SK-N-SH (cell line): ENCODE measurements around the gene STX19. TPM values are rescaled to one million over a fixed set of nuclear protein-coding genes. Genes with fewer than 3 reads are reported as not detected.

Source experiments
- CTCF ChIA-PET: fragments of 300-600, 350-600 bp; formaldehyde crosslinking; extraction: SDS; loops from one replicate; lab custom pipeline; 2021; lab: Yijun Ruan, JAX
- POLR2A ChIA-PET: fragments of 350-600 bp; sonication (Branson Sonifier 250); formaldehyde crosslinking; extraction: SDS; loops from one replicate; lab custom pipeline; 2020; ENCODE audit warnings: antibody characterized with exemption, inconsistent platforms; lab: Yijun Ruan, JAX
- DNase-seq: peaks from one replicate; pipeline ENCODE4 v3.0.0; 2012
- H2AFZ ChIP-seq: fragments of 200-600 bp; sonication (generic); 2 replicates; pipeline ENCODE4 v1.8.1; 2016; ENCODE audit warnings: antibody characterized with exemption, mild to moderate bottlenecking, low read depth
- H3F3A ChIP-seq: fragments of 200-600 bp; sonication (generic); replicated peaks from 2 replicates; pipeline ENCODE3; 2016; ENCODE audit warnings: antibody characterized with exemption, mild to moderate bottlenecking; ENCODE audit not compliant: insufficient read depth
- H3K27ac ChIP-seq, 2 experiments: fragments of 200-500 bp in 1 of 2; fragments of 200-600 bp in 1 of 2; sonication (Bioruptor generic) in 1 of 2; sonication (generic), shearing (Covaris generic) in 1 of 2; 2 replicates each; pipeline versions ENCODE4 v1.5.1 to v1.6.1; 2014 to 2016; ENCODE audit warnings: low read depth in 2 of 2, inconsistent platforms in 1 of 2, low read length in 1 of 2, mild to moderate bottlenecking in 1 of 2, mixed read lengths in 1 of 2
- H3K27me3 ChIP-seq: fragments of 200-600 bp; sonication (generic), shearing (Covaris generic); 2 replicates; pipeline ENCODE4 v1.6.1; 2016; ENCODE audit warnings: mixed run types; ENCODE audit not compliant: insufficient read depth
- H3K36me3 ChIP-seq, 2 experiments: fragments of 200-500 bp in 1 of 2; fragments of 200-600 bp in 1 of 2; sonication (Bioruptor generic) in 1 of 2; sonication (generic) in 1 of 2; replicated peaks in 1 of 2; 2 replicates each; pipeline versions ENCODE3 to v1.5.1; 2014 to 2016; ENCODE audit warnings: low read length in 1 of 2, mild to moderate bottlenecking in 1 of 2; ENCODE audit not compliant: insufficient read depth in 2 of 2, control insufficient read depth in 1 of 2
- H3K4me1 ChIP-seq, 2 experiments: fragments of 200-500 bp in 1 of 2; fragments of 200-600 bp in 1 of 2; sonication (Bioruptor generic) in 1 of 2; sonication (generic), shearing (Covaris generic) in 1 of 2; 2 replicates each; pipeline versions ENCODE4 v1.5.1 to v1.6.1; 2014 to 2016; ENCODE audit warnings: low read depth in 1 of 2, low read length in 1 of 2, mixed run types in 1 of 2; ENCODE audit not compliant: insufficient read depth in 2 of 2, control insufficient read depth in 1 of 2
- H3K4me2 ChIP-seq: fragments of 200-600 bp; sonication (generic), shearing (Covaris generic); 2 replicates; pipeline ENCODE4 v1.6.1; 2017; ENCODE audit warnings: mixed run types
- H3K4me3 ChIP-seq, 2 experiments: fragments of 200-500 bp in 1 of 2; fragments of 200-600 bp in 1 of 2; sonication (Bioruptor generic) in 1 of 2; sonication (generic), shearing (Covaris generic) in 1 of 2; 2 replicates each; pipeline versions ENCODE4 v1.5.1 to v1.8.1; 2014 to 2016; ENCODE audit warnings: low read depth in 2 of 2, inconsistent platforms in 1 of 2, low read length in 1 of 2, mild to moderate bottlenecking in 1 of 2, mixed read lengths in 1 of 2, moderate library complexity in 1 of 2
- H3K79me2 ChIP-seq: fragments of 200-600 bp; sonication (generic); 2 replicates; pipeline ENCODE4 v1.8.1; 2017; ENCODE audit warnings: mild to moderate bottlenecking; ENCODE audit not compliant: insufficient read depth
- H3K9ac ChIP-seq: fragments of 200-600 bp; sonication (generic); 2 replicates; pipeline ENCODE4 v1.6.1; 2017; ENCODE audit warnings: mixed run types
- H3K9me2 ChIP-seq: fragments of 200-600 bp; sonication (generic); 2 replicates; pipeline ENCODE4 v1.6.1; 2017; ENCODE audit warnings: mixed run types
- H3K9me3 ChIP-seq: fragments of 200-600 bp; sonication (generic); 2 replicates; pipeline ENCODE4 v1.6.1; 2017; ENCODE audit warnings: mixed run types, mild to moderate bottlenecking, moderate library complexity
- H4K20me1 ChIP-seq: fragments of 200-600 bp; sonication (generic); 2 replicates; pipeline ENCODE4 v1.6.1; 2017; ENCODE audit warnings: mild to moderate bottlenecking, mixed run types; ENCODE audit not compliant: insufficient read depth
- ELF1 ChIP-seq: IDR thresholded peaks from 2 replicates; pipeline ENCODE4 v1.4.0; 2012
- EP300 ChIP-seq, 2 experiments: IDR thresholded peaks; 2 replicates each; pipeline versions ENCODE4 v1.4.0 to v1.6.1; 2012; ENCODE audit warnings: borderline replicate concordance in 1 of 2, low read depth in 1 of 2, low read length in 1 of 2
- EZH2phosphoT487 ChIP-seq: fragments of 200-600 bp; sonication (generic); IDR thresholded peaks from 2 replicates; pipeline ENCODE4 v1.6.1; 2017; ENCODE audit warnings: low read depth, mixed run types, mild to moderate bottlenecking, antibody characterized with exemption, moderate library complexity, borderline replicate concordance
- FOSL2 ChIP-seq: IDR thresholded peaks from 2 replicates; pipeline ENCODE4 v1.4.0; 2012; ENCODE audit warnings: low read depth, mild to moderate bottlenecking, moderate library complexity, borderline replicate concordance
- FOXJ3 ChIP-seq: sonication (generic); formaldehyde crosslinking; IDR thresholded peaks from 2 replicates; pipeline ENCODE4 v1.5.1; 2020; ENCODE audit warnings: mild to moderate bottlenecking, missing genetic modification reagents
- FOXM1 ChIP-seq: IDR thresholded peaks from 2 replicates; pipeline ENCODE4 v1.4.0; 2012; ENCODE audit warnings: low read depth, mild to moderate bottlenecking
- GABPA ChIP-seq: IDR thresholded peaks from 2 replicates; pipeline ENCODE4 v1.4.0; 2012; ENCODE audit warnings: low read depth, mild to moderate bottlenecking
- MEF2A ChIP-seq: IDR thresholded peaks from 2 replicates; pipeline ENCODE4 v1.4.0; 2012; ENCODE audit warnings: low read depth, borderline replicate concordance
- MXI1 ChIP-seq: IDR thresholded peaks from 2 replicates; pipeline ENCODE4 v1.6.1; 2012; ENCODE audit warnings: mild to moderate bottlenecking, low read depth, low read length, improper control_type of control experiment
- NFIC ChIP-seq: IDR thresholded peaks from 2 replicates; pipeline ENCODE4 v1.4.0; 2012; ENCODE audit warnings: borderline replicate concordance
- NRF1 ChIP-seq: IDR thresholded peaks from 2 replicates; pipeline ENCODE4 v1.6.1; 2012; ENCODE audit warnings: low read depth, mild to moderate bottlenecking, low read length
- POLR2AphosphoS5 ChIP-seq: IDR thresholded peaks from 2 replicates; pipeline ENCODE4 v1.6.1; 2012; ENCODE audit warnings: low read depth, low read length
- RCOR1 ChIP-seq: fragments of 150-350 bp; IDR thresholded peaks from 2 replicates; pipeline ENCODE4 v1.6.1; 2017; ENCODE audit warnings: antibody characterized with exemption, low read length
- RXRA ChIP-seq: IDR thresholded peaks from 2 replicates; pipeline ENCODE4 v1.4.0; 2012; ENCODE audit warnings: low read depth, mild to moderate bottlenecking, borderline replicate concordance
- TCF12 ChIP-seq: IDR thresholded peaks from 2 replicates; pipeline ENCODE4 v1.4.0; 2012
- TEAD4 ChIP-seq: IDR thresholded peaks from 2 replicates; pipeline ENCODE4 v1.4.0; 2012; ENCODE audit warnings: mild to moderate bottlenecking, borderline replicate concordance; ENCODE audit not compliant: insufficient read depth
- WGBS: methylation state at CpG from one replicate; pipeline ENCODE4 v1.1.6; 2017; ENCODE audit warnings: low lambda C conversion rate; 5-methylcytosine and 5-hydroxymethylcytosine counted together
- polyA plus RNA-seq, 3 experiments: library from polyadenylated mRNA; depleted of rRNA; stranded (reverse); fragments of >200 nt; gene quantifications; 2 replicates each; pipeline ENCODE4 v1.2.3, GENCODE V29; 2012
- TF ChIP-seq, protein P1 (sequence below): IDR thresholded peaks from 2 replicates; pipeline ENCODE4 v1.4.0; 2012; ENCODE audit warnings: low read depth
- TF ChIP-seq, protein P2 (sequence below): IDR thresholded peaks from 2 replicates; pipeline ENCODE4 v1.6.1; 2012; ENCODE audit warnings: mild to moderate bottlenecking, low read depth, low read length, moderate library complexity
- TF ChIP-seq, protein P3 (sequence below): fragments of 150-350 bp; IDR thresholded peaks from 2 replicates; pipeline ENCODE4 v1.6.1; 2016; ENCODE audit warnings: mild to moderate bottlenecking, low read depth, low read length

The STX19 gene
- polyA plus RNA-seq, 1 of the 3 experiments (the other 2 are of a cell fraction) = not detected

DNA sequence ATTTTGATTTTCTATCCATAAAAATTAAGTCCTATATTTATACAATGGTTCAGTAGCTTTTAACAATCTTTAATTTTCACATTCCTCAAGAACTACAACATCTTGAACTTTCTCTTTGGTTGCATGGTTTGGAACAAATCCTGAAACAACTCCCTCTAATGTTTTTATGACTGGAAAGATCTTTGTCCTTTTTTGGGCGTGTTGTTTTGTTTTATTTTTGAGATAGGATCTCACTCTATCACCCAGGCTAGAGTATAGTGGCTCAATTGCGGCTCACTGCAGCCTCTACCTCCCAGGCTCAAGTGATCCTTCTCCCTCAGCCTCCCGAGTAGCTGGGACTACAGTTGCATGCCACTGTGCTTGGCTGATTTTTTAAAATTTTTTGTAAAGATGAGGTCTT is 4.0 kb downstream of the STX19 start:
- no peak overlapping the region for H3K9ac ChIP-seq
- no peaks in the 10 kb centered on the region for H3K9me2 ChIP-seq
- no peak for DNase-seq
- no peaks in the 10 kb centered on the region for H4K20me1 ChIP-seq
- H3K9me3 ChIP-seq = no peaks in the 10 kb centered on the region
- H3K79me2 ChIP-seq = no peaks in the 10 kb centered on the region; the same call in 1 of the 2 replicates
- H3K27ac ChIP-seq = no peak overlapping the region
- H3K36me3 ChIP-seq = no peaks in the 10 kb centered on the region
- POLR2A ChIA-PET = no interaction called here
- H3K4me2 ChIP-seq = no peak overlapping the region
- TF ChIP-seq POLR2AphosphoS5 (no peak), EZH2phosphoT487 (no peak), NRF1 (no peak), TEAD4 (no peak), RXRA (no peak)
- TF ChIP-seq, all 33 proteins: peak for 0
- H3K4me3 ChIP-seq = no peak overlapping the region
- no peaks in the 10 kb centered on the region for H3K27me3 ChIP-seq
- H3K4me1 ChIP-seq = no peaks in the 10 kb centered on the region; a peak in 1 of 4 replicates
- CTCF ChIA-PET = interaction anchor here (0.9 to 2.0 kb wide), 4 partner anchors 11 to 45 kb away, joined by 3 to 8 read pairs (median 4); no protein-coding TSS in a partner anchor
- peaks cover 12% of the 10 kb centered on the region for H3F3A ChIP-seq
- WGBS = 89% methylated on average over 3 of the region's 3 CpGs
- H2AFZ ChIP-seq = no peak overlapping the region

DNA sequence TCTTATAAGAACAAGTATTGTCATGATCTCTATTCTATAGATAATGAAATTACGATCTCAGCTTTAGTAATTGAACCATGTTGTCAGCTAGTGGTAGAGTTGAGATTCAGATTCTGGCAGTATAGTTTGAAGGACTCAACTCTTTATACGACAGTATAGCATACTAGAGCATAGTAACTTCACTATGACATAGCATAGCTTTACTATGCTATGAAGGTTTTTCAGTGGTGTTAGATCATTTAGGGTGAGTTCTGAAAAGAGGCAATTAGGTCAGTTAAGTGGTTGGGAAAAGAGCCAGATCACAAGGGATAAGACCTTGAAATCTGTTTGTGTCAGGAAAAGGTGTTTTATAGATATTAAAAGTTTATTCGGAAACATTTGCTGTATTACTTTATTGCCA is 8.1 kb downstream of the STX19 start:
- H3K9me2 ChIP-seq = no peaks in the 10 kb centered on the region
- ChIA-PET CTCF (interaction anchor here (0.8 to 3.0 kb wide), 3 partner anchors 15 to 86 kb away, joined by 3 to 7 read pairs (median 4); no protein-coding TSS in a partner anchor), POLR2A (no interaction called here)
- H4K20me1 ChIP-seq = no peaks in the 10 kb centered on the region
- TF ChIP-seq FOSL2 = no peak
- no peak overlapping the region for H3K27ac ChIP-seq
- no peaks in the 10 kb centered on the region for H3K27me3 ChIP-seq
- no peaks in the 10 kb centered on the region for H3K36me3 ChIP-seq
- no peak overlapping the region for H3K4me3 ChIP-seq
- H3K9me3 ChIP-seq = no peaks in the 10 kb centered on the region
- 95% methylated on average over 3 of the region's 3 CpGs for WGBS
- no peak overlapping the region for H2AFZ ChIP-seq
- H3F3A ChIP-seq = peaks cover 4% of the 10 kb centered on the region
- H3K4me1 ChIP-seq = no peaks in the 10 kb centered on the region
- H3K4me2 ChIP-seq = no peak overlapping the region
- DNase-seq = no peak
- H3K9ac ChIP-seq = no peak overlapping the region
- H3K79me2 ChIP-seq = no peaks in the 10 kb centered on the region

DNA sequence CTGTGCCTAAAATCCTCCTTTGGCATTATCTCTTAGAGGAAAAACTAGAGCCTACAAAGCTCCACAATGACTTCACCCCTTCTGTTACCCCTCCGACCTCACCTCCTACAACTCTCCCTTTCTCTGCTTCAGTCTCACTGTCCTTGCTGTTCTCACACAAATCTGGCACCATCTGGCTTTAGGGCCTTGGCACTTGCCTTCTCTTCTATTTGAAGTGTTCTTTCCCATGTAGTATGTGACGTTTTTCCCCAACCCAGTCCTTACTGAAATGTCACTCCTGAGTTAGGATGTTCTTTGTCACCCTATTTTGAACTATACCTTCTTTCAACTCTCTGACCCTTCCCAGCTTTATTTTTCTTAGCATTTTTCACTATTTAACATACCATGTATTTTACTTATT is 8.7 kb downstream of the STX19 start:
- Histone ChIP-seq H4K20me1 (no peaks in the 10 kb centered on the region), H3K36me3 (no peaks in the 10 kb centered on the region), H3K27ac (no peak overlapping the region), H3K27me3 (no peaks in the 10 kb centered on the region), H3K79me2 (no peaks in the 10 kb centered on the region), H3K4me1 (no peaks in the 10 kb centered on the region), H3K4me3 (no peak overlapping the region), H3K9me2 (no peaks in the 10 kb centered on the region), H2AFZ (no peak overlapping the region), H3K9me3 (no peaks in the 10 kb centered on the region), H3K9ac (no peak overlapping the region), H3F3A (peaks cover 4% of the 10 kb centered on the region), H3K4me2 (no peak overlapping the region)
- WGBS = 87% methylated on average over 2 of the region's 2 CpGs
- ChIA-PET CTCF (interaction anchor here (0.6 to 3.0 kb wide), 3 partner anchors 15 to 50 kb away, joined by 3 to 7 read pairs (median 4); no protein-coding TSS in a partner anchor), POLR2A (no interaction called here)
- no peak for DNase-seq
- no peak for TF ChIP-seq GABPA
- TF ChIP-seq ELF1 = no peak
- TF ChIP-seq EP300 (IDR thresholded peaks at IDR 0.05; ENCODE audit: borderline replicate concordance in 1 of 2, low read depth in 1 of 2, low read length in 1 of 2) = no peak
- no peak for TF ChIP-seq EZH2phosphoT487
- no peak for TF ChIP-seq MEF2A
- no peak for TF ChIP-seq FOXJ3
- TF ChIP-seq, protein P1, sequence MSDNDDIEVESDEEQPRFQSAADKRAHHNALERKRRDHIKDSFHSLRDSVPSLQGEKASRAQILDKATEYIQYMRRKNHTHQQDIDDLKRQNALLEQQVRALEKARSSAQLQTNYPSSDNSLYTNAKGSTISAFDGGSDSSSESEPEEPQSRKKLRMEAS = no peak
- no peak for TF ChIP-seq RCOR1
- no peak for TF ChIP-seq POLR2AphosphoS5
- TF ChIP-seq, protein P2, sequence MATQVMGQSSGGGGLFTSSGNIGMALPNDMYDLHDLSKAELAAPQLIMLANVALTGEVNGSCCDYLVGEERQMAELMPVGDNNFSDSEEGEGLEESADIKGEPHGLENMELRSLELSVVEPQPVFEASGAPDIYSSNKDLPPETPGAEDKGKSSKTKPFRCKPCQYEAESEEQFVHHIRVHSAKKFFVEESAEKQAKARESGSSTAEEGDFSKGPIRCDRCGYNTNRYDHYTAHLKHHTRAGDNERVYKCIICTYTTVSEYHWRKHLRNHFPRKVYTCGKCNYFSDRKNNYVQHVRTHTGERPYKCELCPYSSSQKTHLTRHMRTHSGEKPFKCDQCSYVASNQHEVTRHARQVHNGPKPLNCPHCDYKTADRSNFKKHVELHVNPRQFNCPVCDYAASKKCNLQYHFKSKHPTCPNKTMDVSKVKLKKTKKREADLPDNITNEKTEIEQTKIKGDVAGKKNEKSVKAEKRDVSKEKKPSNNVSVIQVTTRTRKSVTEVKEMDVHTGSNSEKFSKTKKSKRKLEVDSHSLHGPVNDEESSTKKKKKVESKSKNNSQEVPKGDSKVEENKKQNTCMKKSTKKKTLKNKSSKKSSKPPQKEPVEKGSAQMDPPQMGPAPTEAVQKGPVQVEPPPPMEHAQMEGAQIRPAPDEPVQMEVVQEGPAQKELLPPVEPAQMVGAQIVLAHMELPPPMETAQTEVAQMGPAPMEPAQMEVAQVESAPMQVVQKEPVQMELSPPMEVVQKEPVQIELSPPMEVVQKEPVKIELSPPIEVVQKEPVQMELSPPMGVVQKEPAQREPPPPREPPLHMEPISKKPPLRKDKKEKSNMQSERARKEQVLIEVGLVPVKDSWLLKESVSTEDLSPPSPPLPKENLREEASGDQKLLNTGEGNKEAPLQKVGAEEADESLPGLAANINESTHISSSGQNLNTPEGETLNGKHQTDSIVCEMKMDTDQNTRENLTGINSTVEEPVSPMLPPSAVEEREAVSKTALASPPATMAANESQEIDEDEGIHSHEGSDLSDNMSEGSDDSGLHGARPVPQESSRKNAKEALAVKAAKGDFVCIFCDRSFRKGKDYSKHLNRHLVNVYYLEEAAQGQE = no peak
- no peak for TF ChIP-seq NFIC
- TF ChIP-seq TCF12 = no peak
- no peak for TF ChIP-seq FOXM1
- TF ChIP-seq MXI1 = no peak
- TF ChIP-seq, protein P3, sequence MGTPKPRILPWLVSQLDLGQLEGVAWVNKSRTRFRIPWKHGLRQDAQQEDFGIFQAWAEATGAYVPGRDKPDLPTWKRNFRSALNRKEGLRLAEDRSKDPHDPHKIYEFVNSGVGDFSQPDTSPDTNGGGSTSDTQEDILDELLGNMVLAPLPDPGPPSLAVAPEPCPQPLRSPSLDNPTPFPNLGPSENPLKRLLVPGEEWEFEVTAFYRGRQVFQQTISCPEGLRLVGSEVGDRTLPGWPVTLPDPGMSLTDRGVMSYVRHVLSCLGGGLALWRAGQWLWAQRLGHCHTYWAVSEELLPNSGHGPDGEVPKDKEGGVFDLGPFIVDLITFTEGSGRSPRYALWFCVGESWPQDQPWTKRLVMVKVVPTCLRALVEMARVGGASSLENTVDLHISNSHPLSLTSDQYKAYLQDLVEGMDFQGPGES = no peak
